Measurements from ENCODE around the gene ACTMAP.
"Not testable (repeated sequence)": the region's sequence is repeated elsewhere in the genome, so short reads cannot be mapped to it uniquely, and the experiment has no call there.

ACTMAP gene

DNA sequence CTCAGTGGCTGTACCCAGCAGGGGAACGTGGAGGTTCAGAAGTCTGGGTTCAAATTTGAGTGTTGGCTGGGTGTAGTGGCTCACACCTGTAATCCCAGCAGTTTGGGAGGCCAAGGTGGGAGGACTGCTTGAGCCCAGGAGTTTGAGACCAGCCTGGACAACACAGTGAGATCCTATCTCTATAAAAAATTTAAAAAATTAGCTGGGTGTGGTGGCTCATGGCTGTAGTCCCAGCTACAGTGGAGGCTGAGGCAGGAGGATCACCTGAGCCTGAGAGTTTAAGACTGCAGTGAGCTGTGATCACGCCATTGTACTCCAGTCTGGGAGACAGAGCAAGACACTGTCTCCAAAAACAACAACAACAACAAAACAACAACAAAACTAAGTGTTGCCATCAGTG is 33.9 kb upstream of the ACTMAP start:
- not testable (repeated sequence) for H3K9ac ChIP-seq (ENCODE audit: low read length); H3K27ac ChIP-seq (ENCODE audit: low read length); H3K4me1 ChIP-seq (ENCODE audit: control insufficient read depth, low read depth, low read length); H3K4me3 ChIP-seq (ENCODE audit: low read length); H3K27me3 ChIP-seq (ENCODE audit: control insufficient read depth, insufficient read depth, low read length); H3K36me3 ChIP-seq (ENCODE audit: control insufficient read depth, low read depth, low read length); H3K9me3 ChIP-seq (ENCODE audit: control insufficient read depth, low read depth, low read length)

DNA sequence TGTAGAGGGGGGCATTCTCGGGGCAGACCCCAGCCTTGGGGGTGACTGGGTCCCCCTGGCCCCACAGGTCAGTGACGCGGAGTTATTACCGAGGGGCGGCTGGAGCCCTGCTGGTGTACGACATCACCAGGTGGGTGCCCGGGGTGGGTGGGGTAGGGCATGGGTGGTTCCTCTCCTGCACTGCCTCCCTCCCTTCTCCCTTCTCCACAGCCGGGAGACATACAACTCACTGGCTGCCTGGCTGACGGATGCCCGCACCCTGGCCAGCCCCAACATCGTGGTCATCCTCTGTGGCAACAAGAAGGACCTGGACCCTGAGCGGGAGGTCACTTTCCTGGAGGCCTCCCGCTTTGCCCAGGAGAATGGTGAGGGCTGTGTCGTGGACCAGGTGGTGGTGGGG is 33.4 kb upstream of the ACTMAP start:
- H3K36me3 ChIP-seq (ENCODE audit: control insufficient read depth, low read depth, low read length) = no peaks in the 10 kb centered on the region
- no peaks in the 10 kb centered on the region for H3K27me3 ChIP-seq (ENCODE audit: control insufficient read depth, insufficient read depth, low read length)
- H3K4me1 ChIP-seq (ENCODE audit: control insufficient read depth, low read depth, low read length) = peaks cover 3% of the 10 kb centered on the region
- H3K27ac ChIP-seq (ENCODE audit: low read length) = no peak overlapping the region
- H3K9ac ChIP-seq (ENCODE audit: low read length) = no peak overlapping the region
- no peaks in the 10 kb centered on the region for H3K9me3 ChIP-seq (ENCODE audit: control insufficient read depth, low read depth, low read length)
- H3K4me3 ChIP-seq (ENCODE audit: low read length) = no peak overlapping the region

DNA sequence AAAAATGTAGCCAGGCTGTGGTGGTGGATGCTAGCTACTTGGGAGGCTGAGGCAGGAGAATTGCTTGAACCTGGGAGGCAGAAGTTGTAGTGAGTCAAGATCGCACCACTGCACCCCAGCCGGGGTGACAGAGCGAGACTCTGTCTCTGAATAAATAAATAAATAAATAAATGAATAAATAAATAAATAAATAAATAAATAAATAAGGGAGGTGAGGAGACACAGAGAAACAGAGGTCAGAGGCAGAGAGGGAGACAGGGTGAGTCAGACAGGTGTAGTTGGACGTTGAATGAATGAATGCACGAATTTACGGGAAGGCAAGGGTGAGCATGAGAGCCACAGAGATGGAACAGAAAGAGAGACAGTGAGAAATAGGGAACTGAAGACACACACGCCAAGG is 30.9 kb upstream of the ACTMAP start:
- H3K4me3 ChIP-seq (ENCODE audit: low read length) = no peak overlapping the region
- H3K27me3 ChIP-seq (ENCODE audit: control insufficient read depth, insufficient read depth, low read length) = no peaks in the 10 kb centered on the region
- H3K27ac ChIP-seq (ENCODE audit: low read length) = no peak overlapping the region
- H3K36me3 ChIP-seq (ENCODE audit: control insufficient read depth, low read depth, low read length) = no peaks in the 10 kb centered on the region
- no peak overlapping the region for H3K9ac ChIP-seq (ENCODE audit: low read length)
- H3K9me3 ChIP-seq (ENCODE audit: control insufficient read depth, low read depth, low read length) = no peaks in the 10 kb centered on the region
- H3K4me1 ChIP-seq (ENCODE audit: control insufficient read depth, low read depth, low read length) = peaks cover 7% of the 10 kb centered on the region

DNA sequence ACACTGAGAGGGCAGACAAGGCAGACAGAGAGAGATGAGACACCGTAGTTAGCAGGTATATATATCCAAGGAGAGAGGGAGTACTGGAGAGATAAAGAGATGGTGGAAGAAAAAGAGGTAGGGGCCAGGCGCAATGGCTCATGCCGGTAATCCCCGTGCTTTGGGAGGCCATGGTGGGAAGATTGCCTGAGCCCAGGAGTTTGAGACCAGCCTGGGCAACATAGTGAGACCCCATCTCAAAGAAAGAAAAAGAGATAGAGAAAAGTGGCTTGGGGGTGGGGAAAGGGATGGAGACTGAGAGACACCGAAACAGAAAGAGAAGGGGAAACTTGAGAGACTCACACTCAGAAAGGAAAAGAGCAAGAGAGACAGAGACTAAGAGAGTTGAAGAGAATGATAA is 30.3 kb upstream of the ACTMAP start:
- no peak overlapping the region for H3K4me3 ChIP-seq (ENCODE audit: low read length)
- no peaks in the 10 kb centered on the region for H3K9me3 ChIP-seq (ENCODE audit: control insufficient read depth, low read depth, low read length)
- no peak overlapping the region for H3K27ac ChIP-seq (ENCODE audit: low read length)

DNA sequence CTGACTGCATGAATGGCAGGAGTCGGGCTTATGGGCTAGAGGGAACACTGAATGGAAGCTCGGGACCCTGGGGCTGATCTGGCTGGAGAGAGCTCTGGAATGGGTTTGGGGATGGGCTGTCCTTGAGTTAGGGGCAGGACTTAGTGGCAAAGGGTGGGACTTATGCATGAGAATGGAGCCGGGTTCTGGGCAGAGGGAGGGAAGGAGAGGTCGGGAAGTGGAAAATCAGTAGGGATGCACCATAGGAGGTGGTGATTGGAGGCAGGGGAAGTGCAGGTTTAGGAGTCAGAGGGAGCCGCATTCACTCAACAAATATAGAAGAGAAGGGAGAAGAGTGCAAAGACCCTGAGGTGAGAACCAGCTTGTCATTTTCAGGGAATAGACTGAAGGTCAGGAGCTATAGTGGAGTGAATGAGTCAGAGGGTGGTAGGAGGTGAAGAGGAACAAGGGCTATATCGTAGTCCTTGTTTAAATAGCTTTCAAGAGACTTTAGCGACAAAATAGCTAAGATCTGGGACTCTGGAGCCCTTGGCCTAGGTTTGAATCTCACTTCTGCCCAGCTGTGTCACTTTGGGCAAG is 28.5 kb upstream of the ACTMAP start:
- Histone ChIP-seq H3K36me3 (ENCODE audit: control insufficient read depth, low read depth, low read length) (no peaks in the 10 kb centered on the region), H3K27me3 (ENCODE audit: control insufficient read depth, insufficient read depth, low read length) (no peaks in the 10 kb centered on the region), H3K4me3 (ENCODE audit: low read length) (peak overlapping the region; percentile 76), H3K9me3 (ENCODE audit: control insufficient read depth, low read depth, low read length) (no peaks in the 10 kb centered on the region), H3K4me1 (ENCODE audit: control insufficient read depth, low read depth, low read length) (peaks cover 7% of the 10 kb centered on the region), H3K27ac (ENCODE audit: low read length) (peak overlapping the region; percentile 2), H3K9ac (ENCODE audit: low read length) (peak overlapping the region; percentile 73)

More for the DNA sequence above, 30.3 kb upstream of the ACTMAP start:
- H3K9ac ChIP-seq (ENCODE audit: low read length) = no peak overlapping the region
- peaks cover 7% of the 10 kb centered on the region for H3K4me1 ChIP-seq (ENCODE audit: control insufficient read depth, low read depth, low read length)
- no peaks in the 10 kb centered on the region for H3K27me3 ChIP-seq (ENCODE audit: control insufficient read depth, insufficient read depth, low read length)
- no peaks in the 10 kb centered on the region for H3K36me3 ChIP-seq (ENCODE audit: control insufficient read depth, low read depth, low read length)

DNA sequence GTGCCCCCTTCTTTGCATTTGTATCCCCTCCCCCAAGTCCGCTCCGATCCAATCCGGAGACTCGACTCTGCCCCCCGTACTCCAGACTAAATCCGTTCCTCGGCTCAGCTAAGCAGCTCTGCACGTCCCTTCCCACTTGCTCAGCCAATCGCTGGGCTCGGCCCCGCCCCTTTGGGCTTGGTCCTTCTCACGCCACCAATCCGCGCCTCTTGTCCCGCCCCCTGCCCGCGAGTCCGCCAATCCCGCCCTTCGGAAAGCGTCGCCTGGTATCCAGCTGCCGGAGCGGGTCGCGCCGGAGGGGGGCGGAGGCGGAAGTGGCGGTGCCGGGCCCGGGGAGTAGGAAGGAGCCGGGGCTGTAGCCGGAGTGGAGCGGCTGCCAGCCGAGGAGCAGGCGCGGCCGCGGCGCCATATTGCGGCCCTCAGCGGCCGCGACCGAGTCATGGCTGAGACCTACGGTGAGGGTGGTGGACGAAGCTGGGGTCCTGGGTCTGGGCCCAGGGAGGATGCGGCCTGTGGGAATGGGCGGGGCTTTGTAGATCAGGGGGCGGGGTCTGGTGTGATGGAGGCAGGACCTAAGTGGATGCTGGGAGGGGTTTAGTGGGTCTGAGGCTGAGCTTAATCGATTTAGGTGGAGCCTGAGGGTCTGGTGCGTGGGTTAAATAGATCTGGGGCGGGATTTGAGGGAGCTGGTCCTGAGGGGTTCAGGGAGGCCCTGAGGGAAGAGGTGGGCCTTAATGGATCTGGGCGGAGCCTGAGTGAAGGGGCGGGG is 27.8 kb upstream of the ACTMAP start, which contains the start of gene RAB4B:
TSS of gene RAB4B (plus strand) at position 311 of the 769 bp plus-strand sequence. CDS start at position 440, 129 bp downstream.
- Histone ChIP-seq H3K4me1 (ENCODE audit: control insufficient read depth, low read depth, low read length) (peaks cover 7% of the 10 kb centered on the region), H3K9me3 (ENCODE audit: control insufficient read depth, low read depth, low read length) (no peaks in the 10 kb centered on the region), H3K36me3 (ENCODE audit: control insufficient read depth, low read depth, low read length) (no peaks in the 10 kb centered on the region), H3K9ac (ENCODE audit: low read length) (peak within 1 kb of the TSS; percentile 88), H3K4me3 (ENCODE audit: low read length) (peak within 1 kb of the TSS; percentile 76), H3K27ac (ENCODE audit: low read length) (peak within 1 kb of the TSS; percentile 94), H3K27me3 (ENCODE audit: control insufficient read depth, insufficient read depth, low read length) (no peaks in the 10 kb centered on the region)

DNA sequence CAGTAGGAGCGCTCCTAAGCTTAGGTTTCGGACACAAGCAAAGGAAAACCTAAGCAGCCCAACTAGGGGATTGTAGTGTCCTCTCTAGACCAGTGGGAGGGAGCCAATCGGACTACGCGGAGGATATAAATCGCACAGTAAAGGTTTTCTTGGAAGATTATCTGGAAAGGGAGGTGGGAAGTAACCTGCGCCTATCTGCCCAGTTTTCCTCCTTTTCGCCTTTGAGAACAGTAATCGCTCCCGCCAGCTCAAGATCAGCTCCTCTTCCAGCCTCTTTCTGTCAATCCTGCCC is 27.3 kb upstream of the ACTMAP start:
- Histone ChIP-seq H3K27ac (ENCODE audit: low read length) (peak overlapping the region; percentile 94), H3K4me3 (ENCODE audit: low read length) (peak overlapping the region; percentile 76), H3K4me1 (ENCODE audit: control insufficient read depth, low read depth, low read length) (peaks cover 7% of the 10 kb centered on the region), H3K9ac (ENCODE audit: low read length) (peak overlapping the region; percentile 88), H3K36me3 (ENCODE audit: control insufficient read depth, low read depth, low read length) (no peaks in the 10 kb centered on the region), H3K9me3 (ENCODE audit: control insufficient read depth, low read depth, low read length) (no peaks in the 10 kb centered on the region), H3K27me3 (ENCODE audit: control insufficient read depth, insufficient read depth, low read length) (no peaks in the 10 kb centered on the region)

DNA sequence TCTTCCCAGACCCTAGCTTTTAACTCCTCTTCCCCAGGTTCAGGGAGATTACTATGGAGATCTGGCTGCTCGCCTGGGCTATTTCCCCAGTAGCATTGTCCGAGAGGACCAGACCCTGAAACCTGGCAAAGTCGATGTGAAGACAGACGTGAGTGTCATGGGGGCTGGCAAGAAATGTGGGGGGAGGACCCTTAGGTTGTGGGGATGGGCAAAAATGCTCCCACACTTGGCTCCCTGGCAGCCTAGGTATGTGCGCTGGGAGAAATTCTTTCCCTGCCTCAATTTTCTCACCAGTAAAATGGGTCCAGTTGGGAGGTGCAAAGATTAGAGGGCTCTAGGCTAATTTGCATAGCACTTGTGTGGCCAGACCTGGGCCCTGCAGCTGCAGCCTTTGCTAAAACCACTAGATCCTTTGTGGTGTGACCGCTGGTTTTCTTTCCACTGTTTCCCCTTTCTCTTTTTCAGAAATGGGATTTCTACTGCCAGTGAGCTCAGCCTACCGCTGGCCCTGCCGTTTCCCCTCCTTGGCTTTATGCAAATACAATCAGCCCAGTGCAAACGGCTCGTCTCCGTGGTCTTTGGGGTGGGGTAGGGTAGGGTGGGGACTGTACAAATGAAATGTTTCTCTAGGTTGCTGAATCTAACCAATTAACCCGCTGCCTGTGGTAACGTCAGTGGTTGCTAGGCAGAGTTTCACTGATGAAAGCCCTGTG is 26.8 kb upstream of the ACTMAP start:
- H3K27me3 ChIP-seq (ENCODE audit: control insufficient read depth, insufficient read depth, low read length) = no peaks in the 10 kb centered on the region
- no peaks in the 10 kb centered on the region for H3K36me3 ChIP-seq (ENCODE audit: control insufficient read depth, low read depth, low read length)
- H3K27ac ChIP-seq (ENCODE audit: low read length) = peak overlapping the region; percentile 94
- H3K4me1 ChIP-seq (ENCODE audit: control insufficient read depth, low read depth, low read length) = peaks cover 7% of the 10 kb centered on the region
- peak overlapping the region; percentile 76 for H3K4me3 ChIP-seq (ENCODE audit: low read length)
- no peaks in the 10 kb centered on the region for H3K9me3 ChIP-seq (ENCODE audit: control insufficient read depth, low read depth, low read length)
- H3K9ac ChIP-seq (ENCODE audit: low read length) = peak overlapping the region; percentile 88

DNA sequence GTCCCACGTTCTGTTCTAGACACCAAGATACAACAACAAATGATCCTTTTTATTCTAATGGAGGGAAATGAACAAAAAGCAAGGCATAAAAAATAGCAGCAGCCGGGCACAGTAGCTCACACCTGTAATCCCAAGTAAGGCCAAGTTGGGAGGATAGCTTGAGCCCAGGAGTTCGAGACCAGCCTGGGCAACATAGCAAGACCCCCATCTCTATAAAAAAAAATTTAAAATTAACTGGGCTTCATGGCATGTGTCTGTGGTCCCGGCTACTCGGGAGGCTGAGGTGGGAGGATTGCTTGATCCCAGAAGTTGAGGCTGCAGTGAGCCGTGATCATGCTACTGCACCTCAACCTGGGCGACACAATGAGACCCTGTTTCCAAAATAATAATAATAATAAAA is 26.1 kb upstream of the ACTMAP start:
- Histone ChIP-seq H3K4me1 (ENCODE audit: control insufficient read depth, low read depth, low read length) (peaks cover 7% of the 10 kb centered on the region), H3K9ac (ENCODE audit: low read length) (no peak overlapping the region), H3K27me3 (ENCODE audit: control insufficient read depth, insufficient read depth, low read length) (no peaks in the 10 kb centered on the region), H3K4me3 (ENCODE audit: low read length) (no peak overlapping the region), H3K9me3 (ENCODE audit: control insufficient read depth, low read depth, low read length) (no peaks in the 10 kb centered on the region), H3K27ac (ENCODE audit: low read length) (no peak overlapping the region), H3K36me3 (ENCODE audit: control insufficient read depth, low read depth, low read length) (no peaks in the 10 kb centered on the region)

DNA sequence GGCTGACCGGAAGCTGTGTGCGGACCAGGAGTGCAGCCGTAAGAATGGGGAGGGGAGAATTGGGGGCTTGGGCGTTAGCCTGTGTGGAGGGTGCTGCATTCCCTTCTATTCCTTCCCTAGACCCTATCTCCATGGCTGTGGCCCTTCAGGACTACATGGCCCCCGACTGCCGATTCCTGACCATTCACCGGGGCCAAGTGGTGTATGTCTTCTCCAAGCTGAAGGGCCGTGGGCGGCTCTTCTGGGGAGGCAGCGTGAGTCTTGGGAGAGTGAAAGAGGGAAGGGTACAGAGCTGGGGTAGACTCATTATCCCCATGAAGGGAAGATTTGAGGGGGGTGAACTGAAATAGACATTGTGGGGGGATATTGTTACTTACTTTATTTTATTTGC is 25.4 kb upstream of the ACTMAP start:
- no peaks in the 10 kb centered on the region for H3K27me3 ChIP-seq (ENCODE audit: control insufficient read depth, insufficient read depth, low read length)
- H3K9ac ChIP-seq (ENCODE audit: low read length) = no peak overlapping the region
- no peaks in the 10 kb centered on the region for H3K9me3 ChIP-seq (ENCODE audit: control insufficient read depth, low read depth, low read length)
- H3K4me1 ChIP-seq (ENCODE audit: control insufficient read depth, low read depth, low read length) = peaks cover 7% of the 10 kb centered on the region
- no peak overlapping the region for H3K27ac ChIP-seq (ENCODE audit: low read length)
- H3K4me3 ChIP-seq (ENCODE audit: low read length) = no peak overlapping the region
- H3K36me3 ChIP-seq (ENCODE audit: control insufficient read depth, low read depth, low read length) = no peaks in the 10 kb centered on the region

DNA sequence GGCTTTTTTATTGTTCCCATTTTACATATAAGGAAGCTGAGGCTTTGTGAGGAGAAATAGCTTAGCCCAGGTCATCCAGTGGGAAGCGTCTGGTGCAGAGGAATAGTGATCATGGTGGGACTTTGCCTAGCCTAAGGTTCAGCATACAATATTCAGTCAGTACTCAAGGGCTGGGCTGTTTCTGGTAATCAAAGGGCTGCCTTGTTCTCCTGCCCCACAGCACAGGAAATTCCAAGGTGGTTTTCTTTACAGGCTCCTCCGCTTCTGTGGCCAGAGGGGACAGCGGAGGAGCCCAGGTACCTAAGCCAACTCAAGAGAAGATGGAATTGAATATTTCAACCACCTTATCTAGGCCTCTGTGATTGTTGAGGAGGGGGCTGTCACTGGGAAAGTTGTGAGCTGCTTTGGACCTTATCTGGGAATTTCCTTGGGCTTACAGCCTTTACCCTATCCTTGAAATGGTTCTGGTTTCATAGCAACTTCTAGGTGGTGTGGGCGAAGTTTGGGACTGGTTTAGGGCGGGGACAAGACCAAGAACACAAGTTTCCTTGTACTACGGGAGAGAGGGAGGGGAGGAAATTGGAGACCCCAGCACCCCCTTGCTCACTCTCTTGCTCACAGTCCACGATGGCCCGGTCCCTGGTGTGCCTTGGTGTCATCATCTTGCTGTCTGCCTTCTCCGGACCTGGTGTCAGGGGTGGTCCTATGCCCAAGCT is 24.8 kb upstream of the ACTMAP start, which contains the start of gene MIA:
TSS of gene MIA (plus strand) at position 606 of the 716 bp plus-strand sequence. CDS start at position 628, 22 bp downstream.
- H3K36me3 ChIP-seq (ENCODE audit: control insufficient read depth, low read depth, low read length) = no peaks in the 10 kb centered on the region
- no peak within 1 kb of the TSS for H3K4me3 ChIP-seq (ENCODE audit: low read length)
- H3K9ac ChIP-seq (ENCODE audit: low read length) = no peak within 1 kb of the TSS
- no peaks in the 10 kb centered on the region for H3K27me3 ChIP-seq (ENCODE audit: control insufficient read depth, insufficient read depth, low read length)
- H3K4me1 ChIP-seq (ENCODE audit: control insufficient read depth, low read depth, low read length) = peaks cover 7% of the 10 kb centered on the region
- no peak within 1 kb of the TSS for H3K27ac ChIP-seq (ENCODE audit: low read length)
- H3K9me3 ChIP-seq (ENCODE audit: control insufficient read depth, low read depth, low read length) = no peaks in the 10 kb centered on the region
